HG03135 (cell line): ENCODE results near the gene ZNF282.
A peak's percentile ranks its signal among the peaks of the same experiment; 100 is the strongest.

Source experiments
- ATAC-seq: cut with Tn5 transposase; IDR thresholded peaks from one replicate; pipeline ENCODE4 v1.9.1; 2021; ENCODE audit warnings: mild to moderate bottlenecking, moderate library complexity; ENCODE audit not compliant: unreplicated experiment

ZNF282 gene

GRCh38 chr7:149195180-149196150 lies at the start of gene ZNF282:
Gene ZNF282 (plus strand): TSS chr7:149195546. CDS start chr7:149195590, 44 bp downstream.
- ATAC-seq = peak; percentile 89

- peak; percentile 81 for ATAC-seq
Observed at GRCh38 chr7:149147072-149147751, 48.1 kb upstream of the ZNF282 start, which contains the start of gene ZNF398. Gene ZNF398 (plus strand): TSS chr7:149147453. CDS start chr7:149147743, 290 bp downstream.

- peak; percentile 36 for ATAC-seq
Observed at GRCh38 chr7:149147752-149148653, 47.3 kb upstream of the ZNF282 start.

GRCh38 chr7:149150981-149151380 lies 44.4 kb upstream of the ZNF282 start:
- ATAC-seq = no peak

DNA sequence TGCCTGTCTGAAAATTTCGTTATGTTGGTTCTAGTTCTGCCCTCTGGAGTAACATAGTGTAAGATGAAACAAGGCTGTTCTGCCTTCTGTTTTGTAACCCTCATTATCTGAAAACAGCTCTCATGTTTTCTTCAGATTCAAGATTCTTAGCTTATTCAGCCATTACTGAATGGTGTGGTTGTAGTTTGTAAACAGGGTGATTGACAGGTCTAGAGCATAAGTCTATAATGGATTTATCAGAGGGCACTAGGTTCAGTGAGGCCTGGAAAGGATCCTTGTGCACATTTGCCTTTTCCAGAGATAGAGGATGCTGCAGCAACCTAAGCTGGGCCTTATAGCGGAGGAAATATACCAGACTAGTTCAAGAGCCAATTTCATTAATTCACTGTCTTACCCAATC lies 42.0 kb upstream of the ZNF282 start:
- ATAC-seq = no peak

- no peak for ATAC-seq
Observed at GRCh38 chr7:149154056-149154455, 41.3 kb upstream of the ZNF282 start.

DNA sequence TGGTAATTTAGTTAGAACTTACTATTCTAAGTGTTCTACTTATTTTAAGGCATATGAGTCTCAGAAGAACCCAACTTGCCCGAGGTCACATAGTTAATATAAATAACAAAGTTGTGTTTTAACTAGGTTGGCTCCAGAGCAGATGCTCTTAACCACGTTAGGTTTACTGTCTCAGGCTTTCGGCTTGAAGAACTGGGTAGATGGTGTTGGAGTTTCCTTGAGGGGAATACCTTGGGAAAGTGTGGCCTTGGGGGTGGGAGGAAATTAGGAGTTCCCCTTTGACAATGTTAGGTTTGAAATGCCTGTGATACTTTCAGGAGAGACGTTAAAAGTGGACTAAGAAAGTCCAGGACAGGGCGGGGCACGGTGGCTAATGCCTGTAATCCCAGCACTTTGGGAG lies 38.4 kb upstream of the ZNF282 start:
- ATAC-seq = no peak

- no peak for ATAC-seq
Observed at GRCh38 chr7:149161241-149161848, 34.0 kb upstream of the ZNF282 start.

GRCh38 chr7:149166142-149166541 lies 29.2 kb upstream of the ZNF282 start:
- no peak for ATAC-seq

GRCh38 chr7:149166630-149167352 lies 28.6 kb upstream of the ZNF282 start:
- ATAC-seq = no peak

DNA sequence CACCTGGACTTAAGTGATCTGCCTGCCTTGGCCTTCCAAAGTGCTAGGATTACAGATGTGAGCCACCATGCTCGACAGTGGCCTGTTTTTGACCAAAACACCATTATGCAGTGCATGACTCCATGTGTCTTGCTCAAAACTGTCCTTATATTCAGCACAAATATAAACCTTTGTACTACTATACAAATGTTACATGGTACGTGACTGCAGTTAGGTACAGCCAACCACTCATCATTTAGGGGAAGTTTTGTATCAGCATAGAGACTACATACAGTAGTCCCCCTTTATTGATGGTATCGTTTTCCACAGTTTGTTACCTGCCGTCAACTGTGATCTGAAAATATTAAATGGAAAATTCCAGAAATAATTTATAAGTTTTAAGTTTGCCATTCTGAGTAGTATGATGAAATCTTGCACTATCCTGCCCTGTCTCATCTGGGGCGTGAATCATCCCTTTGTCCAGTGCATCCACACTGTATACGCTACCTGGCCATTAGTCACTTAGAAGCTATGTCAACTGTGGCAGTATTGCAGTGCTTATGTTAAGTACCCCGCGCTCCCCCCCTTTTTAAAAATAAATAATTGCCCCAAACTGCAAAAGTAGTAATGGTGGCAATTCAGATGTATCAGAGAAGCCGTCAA lies 23.3 kb upstream of the ZNF282 start:
- ATAC-seq = no peak

GRCh38 chr7:149172534-149172920 lies 22.8 kb upstream of the ZNF282 start:
- ATAC-seq = no peak

DNA sequence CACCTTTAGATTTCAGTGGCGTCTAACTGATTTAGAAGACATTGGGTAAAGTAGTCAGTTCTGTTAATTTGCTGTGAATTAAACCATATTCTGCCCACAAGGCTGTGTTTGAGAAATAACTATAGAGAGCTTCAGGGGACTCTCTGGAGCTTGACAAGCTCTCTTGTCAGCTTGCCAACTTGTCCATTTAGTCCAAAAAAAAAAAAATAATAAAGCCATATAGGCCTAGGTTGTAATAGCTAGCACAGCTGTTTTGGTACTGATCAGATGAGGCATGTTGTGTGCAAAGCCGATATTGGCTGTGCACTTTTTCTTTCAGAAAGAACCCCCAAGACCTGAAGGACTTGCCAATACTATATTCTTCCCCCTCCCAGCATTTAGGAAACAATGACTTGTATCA lies 20.2 kb upstream of the ZNF282 start:
- ATAC-seq = no peak

DNA sequence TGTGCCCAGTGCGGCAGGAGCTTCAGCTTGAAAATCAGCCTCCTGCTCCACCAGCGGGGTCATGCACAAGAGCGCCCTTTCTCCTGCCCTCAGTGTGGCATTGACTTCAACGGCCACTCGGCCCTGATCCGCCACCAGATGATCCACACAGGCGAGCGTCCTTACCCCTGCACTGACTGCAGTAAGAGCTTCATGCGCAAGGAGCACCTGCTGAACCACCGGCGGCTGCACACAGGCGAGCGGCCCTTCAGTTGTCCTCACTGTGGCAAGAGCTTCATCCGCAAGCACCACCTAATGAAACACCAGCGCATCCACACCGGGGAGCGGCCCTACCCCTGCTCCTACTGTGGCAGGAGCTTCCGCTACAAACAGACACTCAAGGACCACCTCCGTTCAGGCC lies 16.1 kb upstream of the ZNF282 start:
- no peak for ATAC-seq

DNA sequence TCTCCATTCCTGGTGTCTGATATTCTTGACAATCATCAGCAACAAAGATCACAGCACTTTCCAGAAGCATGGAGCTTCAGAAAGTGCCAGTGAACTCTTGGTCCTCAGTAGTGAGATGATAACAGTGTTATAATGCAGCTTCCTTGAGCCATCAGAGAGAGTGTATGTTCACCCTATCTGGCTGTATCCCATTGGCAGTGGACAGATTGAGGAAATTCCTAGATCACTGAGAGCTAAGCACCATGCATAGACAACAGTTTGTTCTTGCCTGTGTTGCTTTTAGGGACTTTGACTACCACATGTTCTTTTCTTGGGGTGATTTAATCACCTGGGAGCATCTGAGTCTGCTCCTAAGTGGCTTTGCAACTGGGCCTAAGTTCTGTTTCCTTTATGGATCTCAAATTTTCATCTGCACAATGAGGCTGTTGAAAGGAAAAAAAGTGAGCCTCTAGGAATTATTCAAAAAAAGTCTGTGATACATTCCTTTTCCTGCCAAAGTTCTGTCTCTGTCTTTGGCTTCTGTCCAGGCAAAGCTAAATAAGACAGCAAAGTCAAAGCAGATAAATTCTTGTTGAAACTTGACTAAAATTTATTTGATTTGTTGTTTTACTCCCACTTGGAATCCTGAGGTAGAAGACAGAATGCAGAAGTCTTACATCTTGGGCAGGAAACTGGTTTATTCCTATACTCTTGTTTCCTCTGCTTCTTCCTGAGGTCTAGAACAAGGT lies 14.5 kb upstream of the ZNF282 start:
- no peak for ATAC-seq

DNA sequence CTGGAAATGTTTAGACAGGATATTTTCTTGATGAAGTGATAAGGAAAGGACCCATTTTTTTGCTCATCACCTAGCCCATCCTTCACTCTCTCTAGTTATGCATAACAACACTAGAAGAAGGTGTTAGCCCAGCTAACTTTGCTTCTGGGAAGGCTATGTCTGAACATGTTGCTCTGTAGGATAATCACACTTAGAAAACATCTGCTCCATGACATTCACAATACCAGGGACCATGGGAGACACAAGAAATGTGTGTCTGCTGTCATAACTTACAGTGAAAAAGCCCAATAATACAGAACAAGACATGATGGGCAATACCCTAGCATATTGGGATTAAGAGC lies 13.9 kb upstream of the ZNF282 start:
- ATAC-seq = no peak

- ATAC-seq = no peak
Observed at GRCh38 chr7:149184274-149184673, 11.1 kb upstream of the ZNF282 start.

- ATAC-seq = no peak
Observed at GRCh38 chr7:149188213-149188612, 7.1 kb upstream of the ZNF282 start.
